Measurements from ENCODE around the gene SNIP1. TPM values are rescaled to one million over a fixed set of nuclear protein-coding genes. Genes with fewer than 3 reads are reported as not detected.

The SNIP1 gene
- total and polyA plus RNA-seq, 10 of the 15 experiments (the other 5 are each of a cell fraction or from before 2014, with no cell fraction given), result 2.7 to 22.4 (median 10.1) TPM

GRCh38 chr1:37545019-37545418, 9.1 kb downstream of the SNIP1 start:
- no peak overlapping the region for H3K9ac ChIP-seq (ENCODE audit: control insufficient read depth, insufficient read depth, low read length)
- BruUV-seq (replicated peaks), result no TSS peak
- FAIRE-seq (no peak), DNase-seq (ENCODE audit: low read depth, low spot score) (no peak), ATAC-seq (no peak)
- H3K4me2 ChIP-seq (ENCODE audit: control insufficient read depth, insufficient read depth), result no peak overlapping the region
- H3K79me2 ChIP-seq (ENCODE audit: control insufficient read depth, insufficient read depth, low read length), result no peaks in the 10 kb centered on the region; the same call in 1 of the 2 replicates
- TF ChIP-seq LARP7 (IDR thresholded peaks at IDR 0.05), result no peak
- TF ChIP-seq NFYA (IDR thresholded peaks at IDR 0.05; ENCODE audit: borderline replicate concordance, low read depth, low read length), result no peak
- H3K9me3 ChIP-seq (replicated peaks; ENCODE audit: control insufficient read depth, insufficient read depth, low read length), result no peaks in the 10 kb centered on the region
- no peaks in the 10 kb centered on the region; the same call in 1 of the 2 replicates for H3K4me1 ChIP-seq (ENCODE audit: control insufficient read depth, insufficient read depth, low read length)
- H3K4me3 ChIP-seq, result no peak overlapping the region
- H3K36me3 ChIP-seq (ENCODE audit: control insufficient read depth in 2 of 2, insufficient read depth in 2 of 2, low read length in 1 of 2), result peaks cover 6 to 23% of the 10 kb centered on the region in 2 experiments
- H2AFZ ChIP-seq (ENCODE audit: control insufficient read depth, low read depth, low read length), result no peak overlapping the region
- RAD21 ChIA-PET (ENCODE audit: unreplicated experiment), result no interaction called here
- WGBS (ENCODE audit: insufficient coverage, insufficient replicate concordance, low lambda C conversion rate, missing lambda C conversion rate), result 96% methylated on average over 5 of the region's 5 CpGs
- CTCF ChIA-PET, result no interaction called here
- no peaks in the 10 kb centered on the region for H4K20me1 ChIP-seq (ENCODE audit: control insufficient read depth, insufficient read depth)
- SMC1A ChIA-PET (ENCODE audit: uncharacterized antibody, unreplicated experiment), result no interaction called here
- intact Hi-C loops (cut with micrococcal nuclease; ENCODE audit: unreplicated experiment) (no loop called here), in situ Hi-C loops (cut with MboI) (no loop called here)
- H3K27ac ChIP-seq (ENCODE audit: control insufficient read depth, insufficient read depth), result no peak overlapping the region
- no peaks in the 10 kb centered on the region for H3K27me3 ChIP-seq (replicated peaks in 1 of 2; ENCODE audit: control insufficient read depth in 2 of 2, insufficient read depth in 2 of 2, low read length in 1 of 2)
- POLR2A ChIA-PET, result interaction anchor here (0.6 to 0.7 kb wide), 4 partner anchors 9 to 854 kb away, joined by 3 to 4 read pairs (median 4); partner anchors contain the start of gene SNIP1

GRCh38 chr1:37544530-37544929, 9.6 kb downstream of the SNIP1 start:
- 93% methylated on average over 21 of the region's 21 CpGs for WGBS (ENCODE audit: insufficient coverage, insufficient replicate concordance, low lambda C conversion rate, missing lambda C conversion rate)
- DNase-seq (ENCODE audit: low read depth, low spot score) (no peak), ATAC-seq (no peak), FAIRE-seq (no peak)
- Histone ChIP-seq H3K79me2 (ENCODE audit: control insufficient read depth, insufficient read depth, low read length) (no peaks in the 10 kb centered on the region; the same call in 1 of the 2 replicates), H2AFZ (ENCODE audit: control insufficient read depth, low read depth, low read length) (no peak overlapping the region), H3K4me2 (ENCODE audit: control insufficient read depth, insufficient read depth) (no peak overlapping the region), H4K20me1 (ENCODE audit: control insufficient read depth, insufficient read depth) (no peaks in the 10 kb centered on the region), H3K4me3 (no peak overlapping the region), H3K4me1 (ENCODE audit: control insufficient read depth, insufficient read depth, low read length) (no peaks in the 10 kb centered on the region; the same call in 1 of the 2 replicates), H3K9ac (ENCODE audit: control insufficient read depth, insufficient read depth, low read length) (no peak overlapping the region), H3K27me3 (replicated peaks in 1 of 2; ENCODE audit: control insufficient read depth in 2 of 2, insufficient read depth in 2 of 2, low read length in 1 of 2) (no peaks in the 10 kb centered on the region), H3K27ac (ENCODE audit: control insufficient read depth, insufficient read depth) (no peak overlapping the region), H3K9me3 (replicated peaks; ENCODE audit: control insufficient read depth, insufficient read depth, low read length) (no peaks in the 10 kb centered on the region), H3K36me3 (ENCODE audit: control insufficient read depth in 2 of 2, insufficient read depth in 2 of 2, low read length in 1 of 2) (peaks cover 6 to 25% of the 10 kb centered on the region in 2 experiments)
- no TSS peak for BruUV-seq (replicated peaks)
- ChIA-PET SMC1A (ENCODE audit: uncharacterized antibody, unreplicated experiment) (no interaction called here), POLR2A (interaction anchor here (0.6 to 0.7 kb wide), 3 partner anchors 10 to 855 kb away, joined by 3 to 4 read pairs (median 3); partner anchors contain the start of gene SNIP1), RAD21 (ENCODE audit: unreplicated experiment) (no interaction called here), CTCF (interaction anchor here (0.6 kb wide), 1 partner anchor 10 kb away, joined by 3 read pairs; the partner anchor contains the start of gene SNIP1)
- 0 out of 2 replicates have a peak, but pooled peaks have one; percentile 31 for TF ChIP-seq POLR2A (IDR thresholded peaks at IDR 0.05; ENCODE audit: low read depth, low read length)
- no peak for TF ChIP-seq SREBF1 (IDR thresholded peaks at IDR 0.05; ENCODE audit: low read length)
- TF ChIP-seq ZNF24 (IDR thresholded peaks at IDR 0.05), result no peak
- intact Hi-C loops (cut with micrococcal nuclease; ENCODE audit: unreplicated experiment) (no loop called here), in situ Hi-C loops (cut with MboI) (no loop called here)
